Measurements from ENCODE around the gene AAGAB.

DNA sequence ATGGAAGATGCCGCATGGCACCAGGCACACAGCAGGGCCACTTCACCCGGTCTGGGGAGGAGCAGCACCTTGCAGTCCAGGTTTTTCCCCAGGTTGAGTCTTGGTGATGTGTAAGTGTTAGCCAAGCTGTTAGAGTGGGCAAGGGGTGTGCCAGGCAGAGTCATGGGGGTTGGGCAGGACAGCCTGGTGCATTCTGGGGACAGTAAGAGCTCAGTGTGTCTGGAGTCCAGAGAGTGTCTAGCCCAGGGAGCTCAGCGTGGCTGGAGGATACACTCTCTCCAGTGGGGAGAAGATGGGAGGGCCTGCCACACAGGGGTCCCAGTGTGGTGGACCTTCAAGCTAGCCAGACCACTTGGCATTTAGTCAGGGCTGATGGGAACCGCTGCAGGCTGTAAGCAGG, 87.4 kb downstream of the AAGAB start:
- TF ChIP-seq REST (IDR thresholded peaks at IDR 0.05; ENCODE audit: low read depth) (no peak), CTCF (IDR thresholded peaks at IDR 0.05 in 2 of 3, conservative IDR thresholded peaks at IDR 0.05 in 1 of 3; ENCODE audit: borderline replicate concordance in 1 of 3, insufficient read depth in 1 of 3, low read depth in 2 of 3, low read length in 2 of 3) (no peak), SIN3A (IDR thresholded peaks at IDR 0.05; ENCODE audit: low read depth) (no peak), CEBPB (IDR thresholded peaks at IDR 0.05; ENCODE audit: low read depth) (no peak), FOSL1 (IDR thresholded peaks at IDR 0.05; ENCODE audit: low read depth) (no peak), SP1 (IDR thresholded peaks at IDR 0.05; ENCODE audit: low read depth) (no peak), YY1 (IDR thresholded peaks at IDR 0.05; ENCODE audit: extremely low read depth, insufficient replicate concordance, low read depth, low read length) (no peak), POLR2A (IDR thresholded peaks at IDR 0.05; ENCODE audit: borderline replicate concordance, extremely low read depth, insufficient read depth, insufficient read length) (no peak), EZH2 (IDR thresholded peaks at IDR 0.05) (no peak), POLR2AphosphoS5 (IDR thresholded peaks at IDR 0.05; ENCODE audit: low read depth, low read length) (no peak), ATF3 (IDR thresholded peaks at IDR 0.05) (no peak)
- TF ChIP-seq, protein P1, sequence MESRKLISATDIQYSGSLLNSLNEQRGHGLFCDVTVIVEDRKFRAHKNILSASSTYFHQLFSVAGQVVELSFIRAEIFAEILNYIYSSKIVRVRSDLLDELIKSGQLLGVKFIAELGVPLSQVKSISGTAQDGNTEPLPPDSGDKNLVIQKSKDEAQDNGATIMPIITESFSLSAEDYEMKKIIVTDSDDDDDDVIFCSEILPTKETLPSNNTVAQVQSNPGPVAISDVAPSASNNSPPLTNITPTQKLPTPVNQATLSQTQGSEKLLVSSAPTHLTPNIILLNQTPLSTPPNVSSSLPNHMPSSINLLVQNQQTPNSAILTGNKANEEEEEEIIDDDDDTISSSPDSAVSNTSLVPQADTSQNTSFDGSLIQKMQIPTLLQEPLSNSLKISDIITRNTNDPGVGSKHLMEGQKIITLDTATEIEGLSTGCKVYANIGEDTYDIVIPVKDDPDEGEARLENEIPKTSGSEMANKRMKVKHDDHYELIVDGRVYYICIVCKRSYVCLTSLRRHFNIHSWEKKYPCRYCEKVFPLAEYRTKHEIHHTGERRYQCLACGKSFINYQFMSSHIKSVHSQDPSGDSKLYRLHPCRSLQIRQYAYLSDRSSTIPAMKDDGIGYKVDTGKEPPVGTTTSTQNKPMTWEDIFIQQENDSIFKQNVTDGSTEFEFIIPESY (IDR thresholded peaks at IDR 0.05; ENCODE audit: extremely low read depth, insufficient replicate concordance, low read length): no peak
- TF ChIP-seq, protein P2, sequence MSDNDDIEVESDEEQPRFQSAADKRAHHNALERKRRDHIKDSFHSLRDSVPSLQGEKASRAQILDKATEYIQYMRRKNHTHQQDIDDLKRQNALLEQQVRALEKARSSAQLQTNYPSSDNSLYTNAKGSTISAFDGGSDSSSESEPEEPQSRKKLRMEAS (IDR thresholded peaks at IDR 0.05): no peak

All from HCT116 (cell line).